Right lobe of liver (tissue), 4 donors: ENCODE data around the gene ATP6V1A.

Experiments
- CTCF ChIP-seq, 4 donors: fragments of 200-600 bp in 3 of 4; fragments of 450-650 bp in 1 of 4; IDR thresholded peaks; one replicate each; pipeline versions ENCODE4 v1.5.1 to v1.8.0; 2016 to 2022; ENCODE audit warnings: antibody characterized with exemption in 4 of 4, mild to moderate bottlenecking in 2 of 4
- POLR2A ChIP-seq: fragments of 450-650 bp; IDR thresholded peaks from one replicate; pipeline ENCODE4 v1.6.1; 2017; ENCODE audit warnings: antibody characterized with exemption, mild to moderate bottlenecking
- donor health status: DM: no; HTN: no; CAD: no.
- donor health status: DM: no; HTN: no; CAD: no.
- donor health status: DM: no; HTN: yes; CAD: no.

- no peak for TF ChIP-seq CTCF (IDR thresholded peaks at IDR 0.05)
- TF ChIP-seq POLR2A, result no peak
Measured at GRCh38 chr3:113719294-113719693, 27.5 kb upstream of the ATP6V1A start.
